HepG2 (cell line): ENCODE measurements around the gene ABHD18. TPM values are rescaled to one million over a fixed set of nuclear protein-coding genes. Genes with fewer than 3 reads are reported as not detected.
A peak's percentile ranks its signal among the peaks of the same experiment; 100 is the strongest.

ENCODE experiments used
- HDAC6 ChIP-seq: fragments of 200-600 bp; sonication (generic); IDR thresholded peaks from 2 replicates; pipeline ENCODE4 v1.7.0; 2017; ENCODE audit warnings: mild to moderate bottlenecking, antibody characterized with exemption, low read length, low read depth
- HNRNPLL ChIP-seq: fragments of 200-400 bp; formaldehyde crosslinking; IDR thresholded peaks from 2 replicates; pipeline ENCODE4 v1.6.1; 2017; ENCODE audit warnings: mild to moderate bottlenecking, low read depth, low read length; ENCODE audit not compliant: poor library complexity, severe bottlenecking
- MAF1 ChIP-seq: sonication (generic); formaldehyde crosslinking; IDR thresholded peaks from 2 replicates; pipeline ENCODE4 v1.5.0; 2020; ENCODE audit warnings: missing genetic modification reagents, borderline replicate concordance
- PTBP1 ChIP-seq: fragments of 200-400 bp; formaldehyde crosslinking; IDR thresholded peaks from 2 replicates; pipeline ENCODE4 v1.6.1; 2018; ENCODE audit warnings: low read length, low read depth; ENCODE audit not compliant: poor library complexity, severe bottlenecking
- RAD51 ChIP-seq: fragments of 450-650 bp; IDR thresholded peaks from 2 replicates; pipeline ENCODE4 v1.6.1; 2016; ENCODE audit warnings: borderline replicate concordance
- RFXANK ChIP-seq: IDR thresholded peaks from 2 replicates; pipeline ENCODE4 v1.6.1; 2016
- SRSF4 ChIP-seq: fragments of 200-400 bp; formaldehyde crosslinking; IDR thresholded peaks from one replicate; pipeline ENCODE4 v1.6.1; 2018; ENCODE audit warnings: mild to moderate bottlenecking, low read depth, low read length, moderate library complexity; ENCODE audit not compliant: poor library complexity, severe bottlenecking
- ZNF552 ChIP-seq: sonication (generic); formaldehyde crosslinking; IDR thresholded peaks from 2 replicates; pipeline ENCODE4 v1.9.0; 2022; ENCODE audit warnings: missing genetic modification reagents, mild to moderate bottlenecking, borderline replicate concordance
- polyA plus RNA-seq, 8 experiments: library from polyadenylated mRNA; depleted of rRNA in 3 of 8; stranded (reverse) in 7 of 8; unstranded in 1 of 8; fragments of >200 nt; fragmentation: Illumina TruSeq in 4 of 8; extraction: Trizol in 4 of 8; gene quantifications; 2 replicates each; pipeline versions ENCODE4 v1.2.1 to v1.2.3, GENCODE V29; 2011 to 2016; ENCODE audit warnings: low read depth in 4 of 8, missing spikeins in 1 of 8, mixed read lengths in 1 of 8; ENCODE audit not compliant: insufficient read depth in 1 of 8
- total RNA-seq, 5 experiments: library from RNA; depleted of rRNA; stranded (reverse); fragments of >200 nt; fragmentation: Illumina TruSeq; extraction: Trizol; gene quantifications; 2 replicates each; pipeline ENCODE4 v1.2.3, GENCODE V29; 2016; ENCODE audit warnings: low read depth in 1 of 5
- TF ChIP-seq, protein P1 (sequence below): sonication (generic); formaldehyde crosslinking; IDR thresholded peaks from 2 replicates; pipeline ENCODE4 v1.8.0; 2022; ENCODE audit warnings: mild to moderate bottlenecking, missing genetic modification reagents, borderline replicate concordance
- TF ChIP-seq, protein P2 (sequence below): sonication (generic); formaldehyde crosslinking; IDR thresholded peaks from 2 replicates; pipeline ENCODE4 v1.5.0; 2020; ENCODE audit warnings: mild to moderate bottlenecking, missing genetic modification reagents, borderline replicate concordance
- TF ChIP-seq, protein P3 (sequence below): sonication (generic); formaldehyde crosslinking; IDR thresholded peaks from 2 replicates; pipeline ENCODE4 v1.5.1; 2020; ENCODE audit warnings: missing genetic modification reagents, mild to moderate bottlenecking, borderline replicate concordance
- TF ChIP-seq, protein P4 (sequence below): sonication (generic); formaldehyde crosslinking; IDR thresholded peaks from 2 replicates; pipeline ENCODE4 v1.4.0; 2020; ENCODE audit warnings: mild to moderate bottlenecking, missing genetic modification reagents

ABHD18 gene
- total and polyA plus RNA-seq, 2 of the 13 experiments (the other 11 are each of a cell fraction or from before 2014, with no cell fraction given): 5.5 to 16.3 TPM

DNA sequence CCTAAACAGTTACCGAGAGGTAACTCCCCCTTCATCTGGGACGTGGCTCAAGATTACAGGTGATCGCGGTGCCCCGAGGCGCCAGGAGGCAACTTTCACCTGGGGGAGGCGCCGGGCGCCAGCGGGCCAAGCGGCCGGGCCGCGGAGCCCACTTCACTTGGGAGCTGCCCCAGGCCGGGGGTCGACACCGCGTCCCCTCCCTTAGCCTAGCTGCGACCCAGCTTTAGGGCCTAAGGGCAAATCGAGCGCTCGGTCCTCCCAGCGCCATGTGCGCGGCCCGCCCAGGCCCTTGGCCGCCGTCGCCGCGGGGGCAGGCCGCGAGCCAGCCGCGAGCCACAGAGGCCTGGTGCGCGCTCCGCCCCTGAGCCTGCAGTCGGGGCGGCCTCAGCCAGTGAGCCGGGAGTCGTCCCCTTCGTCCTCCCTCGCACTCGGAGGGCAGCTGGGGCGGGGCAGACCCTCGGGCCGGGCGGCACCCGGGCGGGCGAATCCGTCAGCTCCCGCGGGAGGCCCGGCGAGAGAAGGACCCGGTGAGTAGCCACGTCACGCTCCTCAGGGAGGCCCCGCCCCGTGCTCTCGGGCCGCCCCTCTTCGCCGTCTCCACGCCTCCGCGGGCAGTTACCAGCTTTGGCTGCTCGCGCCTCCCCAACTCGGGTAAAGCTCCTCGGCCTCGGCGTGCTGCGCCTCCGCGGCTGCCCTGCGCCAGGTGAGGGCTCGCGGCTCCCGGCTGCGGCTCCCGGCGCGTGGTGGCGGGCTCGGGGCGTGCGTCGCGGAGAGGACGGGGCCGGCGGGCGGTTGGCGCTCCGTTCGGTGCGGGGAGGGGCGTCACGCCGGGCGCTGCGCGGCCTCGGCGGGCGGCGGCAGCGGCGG lies 95.7 kb downstream of the ABHD18 start, which contains the start of gene LARP1B (continued):
- TF ChIP-seq HNRNPLL (peak; percentile 76), SRSF4 (no peak), ZNF552 (no peak), PTBP1 (no peak), RAD51 (no peak), MAF1 (peak; percentile 50; the same call in 1 of the 2 replicates), RFXANK (CRISPR knock-in tag) (no peak), HDAC6 (no peak)
- TF ChIP-seq, protein P1, sequence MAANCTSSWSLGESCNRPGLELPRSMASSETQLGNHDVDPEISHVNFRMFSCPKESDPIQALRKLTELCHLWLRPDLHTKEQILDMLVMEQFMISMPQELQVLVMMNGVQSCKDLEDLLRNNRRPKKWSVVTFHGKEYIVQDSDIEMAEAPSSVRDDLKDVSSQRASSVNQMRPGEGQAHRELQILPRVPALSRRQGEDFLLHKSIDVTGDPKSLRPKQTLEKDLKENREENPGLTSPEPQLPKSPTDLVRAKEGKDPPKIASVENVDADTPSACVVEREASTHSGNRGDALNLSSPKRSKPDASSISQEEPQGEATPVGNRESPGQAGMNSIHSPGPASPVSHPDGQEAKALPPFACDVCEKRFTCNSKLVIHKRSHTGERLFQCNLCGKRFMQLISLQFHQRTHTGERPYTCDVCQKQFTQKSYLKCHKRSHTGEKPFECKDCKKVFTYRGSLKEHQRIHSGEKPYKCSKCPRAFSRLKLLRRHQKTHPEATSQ: peak; percentile 87; the same call in 1 of the 2 replicates
- TF ChIP-seq, protein P2, sequence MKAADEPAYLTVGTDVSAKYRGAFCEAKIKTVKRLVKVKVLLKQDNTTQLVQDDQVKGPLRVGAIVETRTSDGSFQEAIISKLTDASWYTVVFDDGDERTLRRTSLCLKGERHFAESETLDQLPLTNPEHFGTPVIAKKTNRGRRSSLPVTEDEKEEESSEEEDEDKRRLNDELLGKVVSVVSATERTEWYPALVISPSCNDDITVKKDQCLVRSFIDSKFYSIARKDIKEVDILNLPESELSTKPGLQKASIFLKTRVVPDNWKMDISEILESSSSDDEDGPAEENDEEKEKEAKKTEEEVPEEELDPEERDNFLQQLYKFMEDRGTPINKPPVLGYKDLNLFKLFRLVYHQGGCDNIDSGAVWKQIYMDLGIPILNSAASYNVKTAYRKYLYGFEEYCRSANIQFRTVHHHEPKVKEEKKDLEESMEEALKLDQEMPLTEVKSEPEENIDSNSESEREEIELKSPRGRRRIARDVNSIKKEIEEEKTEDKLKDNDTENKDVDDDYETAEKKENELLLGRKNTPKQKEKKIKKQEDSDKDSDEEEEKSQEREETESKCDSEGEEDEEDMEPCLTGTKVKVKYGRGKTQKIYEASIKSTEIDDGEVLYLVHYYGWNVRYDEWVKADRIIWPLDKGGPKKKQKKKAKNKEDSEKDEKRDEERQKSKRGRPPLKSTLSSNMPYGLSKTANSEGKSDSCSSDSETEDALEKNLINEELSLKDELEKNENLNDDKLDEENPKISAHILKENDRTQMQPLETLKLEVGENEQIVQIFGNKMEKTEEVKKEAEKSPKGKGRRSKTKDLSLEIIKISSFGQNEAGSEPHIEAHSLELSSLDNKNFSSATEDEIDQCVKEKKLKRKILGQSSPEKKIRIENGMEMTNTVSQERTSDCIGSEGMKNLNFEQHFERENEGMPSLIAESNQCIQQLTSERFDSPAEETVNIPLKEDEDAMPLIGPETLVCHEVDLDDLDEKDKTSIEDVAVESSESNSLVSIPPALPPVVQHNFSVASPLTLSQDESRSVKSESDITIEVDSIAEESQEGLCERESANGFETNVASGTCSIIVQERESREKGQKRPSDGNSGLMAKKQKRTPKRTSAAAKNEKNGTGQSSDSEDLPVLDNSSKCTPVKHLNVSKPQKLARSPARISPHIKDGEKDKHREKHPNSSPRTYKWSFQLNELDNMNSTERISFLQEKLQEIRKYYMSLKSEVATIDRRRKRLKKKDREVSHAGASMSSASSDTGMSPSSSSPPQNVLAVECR: peak; percentile 68; the same call in 1 of the 2 replicates
- TF ChIP-seq, protein P3, sequence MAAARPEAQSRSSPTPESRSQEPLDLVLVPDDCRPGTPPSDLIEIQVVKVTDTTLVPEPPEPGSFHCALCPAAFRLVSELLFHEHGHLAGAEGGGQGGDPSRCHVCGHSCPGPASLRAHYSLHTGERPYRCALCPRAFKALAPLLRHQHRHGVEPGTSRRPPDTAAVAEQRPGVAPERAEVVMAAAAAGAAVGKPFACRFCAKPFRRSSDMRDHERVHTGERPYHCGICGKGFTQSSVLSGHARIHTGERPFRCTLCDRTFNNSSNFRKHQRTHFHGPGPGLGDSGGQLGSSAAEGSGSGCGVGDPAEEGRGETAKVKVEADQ (CRISPR knock-in tag): peak; percentile 82; the same call in 1 of the 2 replicates
- TF ChIP-seq, protein P4, sequence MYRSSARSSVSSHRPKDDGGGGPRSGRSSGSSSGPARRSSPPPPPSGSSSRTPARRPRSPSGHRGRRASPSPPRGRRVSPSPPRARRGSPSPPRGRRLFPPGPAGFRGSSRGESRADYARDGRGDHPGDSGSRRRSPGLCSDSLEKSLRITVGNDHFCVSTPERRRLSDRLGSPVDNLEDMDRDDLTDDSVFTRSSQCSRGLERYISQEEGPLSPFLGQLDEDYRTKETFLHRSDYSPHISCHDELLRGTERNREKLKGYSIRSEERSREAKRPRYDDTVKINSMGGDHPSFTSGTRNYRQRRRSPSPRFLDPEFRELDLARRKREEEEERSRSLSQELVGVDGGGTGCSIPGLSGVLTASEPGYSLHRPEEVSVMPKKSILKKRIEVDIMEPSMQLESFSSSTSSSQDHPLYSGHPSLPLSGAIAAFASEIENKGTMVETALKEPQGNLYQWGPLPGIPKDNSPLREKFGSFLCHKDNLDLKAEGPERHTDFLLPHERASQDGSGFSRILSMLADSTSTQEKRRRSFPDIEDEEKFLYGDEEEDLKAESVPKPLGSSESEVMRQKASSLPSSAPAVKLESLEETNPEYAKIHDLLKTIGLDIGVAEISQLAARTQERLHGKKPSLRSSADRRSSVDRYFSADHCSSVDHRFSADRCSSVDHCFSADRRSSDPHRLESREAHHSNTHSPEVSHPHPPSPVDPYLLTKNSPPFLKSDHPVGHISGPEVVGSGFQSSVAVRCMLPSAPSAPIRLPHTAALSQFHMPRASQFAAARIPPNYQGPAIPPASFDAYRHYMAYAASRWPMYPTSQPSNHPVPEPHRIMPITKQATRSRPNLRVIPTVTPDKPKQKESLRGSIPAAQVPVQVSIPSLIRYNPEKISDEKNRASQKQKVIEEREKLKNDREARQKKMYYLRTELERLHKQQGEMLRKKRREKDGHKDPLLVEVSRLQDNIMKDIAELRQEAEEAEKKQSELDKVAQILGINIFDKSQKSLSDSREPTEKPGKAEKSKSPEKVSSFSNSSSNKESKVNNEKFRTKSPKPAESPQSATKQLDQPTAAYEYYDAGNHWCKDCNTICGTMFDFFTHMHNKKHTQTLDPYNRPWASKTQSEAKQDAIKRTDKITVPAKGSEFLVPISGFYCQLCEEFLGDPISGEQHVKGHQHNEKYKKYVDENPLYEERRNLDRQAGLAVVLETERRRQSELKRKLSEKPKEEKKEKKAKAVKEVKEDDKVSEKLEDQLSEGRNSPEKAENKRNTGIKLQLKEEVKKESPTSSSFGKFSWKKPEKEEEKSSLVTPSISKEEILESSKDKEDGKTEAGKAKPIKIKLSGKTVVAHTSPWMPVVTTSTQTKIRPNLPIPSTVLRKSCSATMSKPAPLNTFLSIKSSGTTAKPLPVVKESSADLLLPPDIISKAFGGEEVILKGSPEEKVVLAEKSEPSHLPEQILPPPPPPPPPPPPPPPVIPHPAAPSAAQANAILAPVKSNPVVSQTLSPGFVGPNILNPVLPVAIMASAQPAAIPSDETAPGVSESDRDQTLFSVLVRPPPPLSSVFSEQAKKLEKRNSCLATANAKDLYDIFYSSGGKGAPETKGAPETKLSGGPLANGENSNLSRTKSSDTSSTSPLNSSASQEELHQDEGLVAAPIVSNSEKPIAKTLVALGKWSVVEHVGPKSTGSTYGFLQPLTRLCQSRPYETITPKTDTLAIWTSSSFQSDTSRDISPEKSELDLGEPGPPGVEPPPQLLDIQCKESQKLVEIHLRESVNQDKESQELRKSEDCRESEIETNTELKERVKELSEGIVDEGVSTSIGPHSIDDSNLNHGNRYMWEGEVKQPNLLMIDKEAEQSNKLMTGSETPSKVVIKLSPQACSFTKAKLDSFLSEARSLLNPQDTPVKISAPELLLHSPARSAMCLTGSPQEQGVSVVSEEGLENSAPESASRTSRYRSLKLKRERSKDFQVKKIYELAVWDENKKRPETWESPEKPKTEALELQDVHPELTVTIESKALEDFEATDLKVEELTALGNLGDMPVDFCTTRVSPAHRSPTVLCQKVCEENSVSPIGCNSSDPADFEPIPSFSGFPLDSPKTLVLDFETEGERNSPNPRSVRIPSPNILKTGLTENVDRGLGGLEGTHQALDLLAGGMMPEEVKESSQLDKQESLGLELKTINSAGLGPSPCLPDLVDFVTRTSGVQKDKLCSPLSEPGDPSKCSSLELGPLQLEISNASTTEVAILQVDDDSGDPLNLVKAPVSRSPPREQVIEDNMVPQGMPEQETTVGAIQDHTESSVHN (CRISPR knock-in tag): no peak
